K562 (cell line): ENCODE data around the gene CATSPER4. TPM values are rescaled to one million over a fixed set of nuclear protein-coding genes. Genes with fewer than 3 reads are reported as not detected.

ENCODE experiments used
- EP300 ChIP-seq: IDR thresholded peaks from 2 replicates; pipeline ENCODE4 v1.6.1; 2012; ENCODE audit warnings: low read length, improper control_type of control experiment
- IRF2 ChIP-seq: sonication (generic); formaldehyde crosslinking; IDR thresholded peaks from 2 replicates; pipeline ENCODE4 v1.8.1; 2022; ENCODE audit warnings: mild to moderate bottlenecking, missing genetic modification reagents
- MEIS2 ChIP-seq: fragments of 450-650 bp; IDR thresholded peaks from 2 replicates; pipeline ENCODE4 v1.6.1; 2014; ENCODE audit warnings: mild to moderate bottlenecking; ENCODE audit not compliant: partially characterized antibody
- MIER1 ChIP-seq: fragments of 450-650 bp; IDR thresholded peaks from 2 replicates; pipeline ENCODE4 v1.6.1; 2016; ENCODE audit warnings: antibody characterized with exemption, mild to moderate bottlenecking, low read depth
- REST ChIP-seq, 2 experiments: fragments of 450-650 bp; formaldehyde crosslinking in 1 of 2; IDR thresholded peaks; 2 replicates each; pipeline versions ENCODE4 v1.4.0 to v1.6.1; 2014 to 2020; ENCODE audit warnings: mild to moderate bottlenecking in 2 of 2, borderline replicate concordance in 1 of 2, low read depth in 1 of 2
- TAF15 ChIP-seq: fragments of 200-400 bp; formaldehyde crosslinking; IDR thresholded peaks from 2 replicates; pipeline ENCODE4 v1.6.1; 2017; ENCODE audit warnings: mild to moderate bottlenecking, low read depth, low read length, moderate library complexity
- TRIM28 ChIP-seq: fragments of 450-650 bp; IDR thresholded peaks from 2 replicates; pipeline ENCODE4 v1.6.1; 2017
- ZBTB11 ChIP-seq, 3 experiments: fragments of 200-800 bp in 1 of 3; fragments of 250-450 bp in 1 of 3; fragments of 450-650 bp in 1 of 3; sonication (Bioruptor Pico) in 1 of 3; sonication (Bioruptor generic) in 1 of 3; formaldehyde crosslinking in 1 of 3; IDR thresholded peaks; 2 replicates each; pipeline versions ENCODE4 v1.6.1 to v1.8.0; 2016 to 2022; ENCODE audit warnings: mild to moderate bottlenecking in 2 of 3, missing genetic modification characterization in 2 of 3, missing compliant biosample characterization in 1 of 3, moderate library complexity in 1 of 3
- ZNF655 ChIP-seq: fragments of 250-450 bp; sonication (Bioruptor Pico); IDR thresholded peaks from 2 replicates; pipeline ENCODE4 v1.5.0; 2021
- ZNF830 ChIP-seq: fragments of 250-450 bp; sonication (Bioruptor Pico); IDR thresholded peaks from 2 replicates; pipeline ENCODE4 v1.5.0; 2021; ENCODE audit warnings: mild to moderate bottlenecking
- ZZZ3 ChIP-seq: fragments of 450-650 bp; IDR thresholded peaks from 2 replicates; pipeline ENCODE4 v1.6.1; 2016; ENCODE audit warnings: antibody characterized with exemption, mild to moderate bottlenecking, moderate library complexity
- polyA plus RNA-seq, 8 experiments: library from polyadenylated mRNA; depleted of rRNA in 4 of 8; stranded (reverse) in 5 of 8; unstranded in 3 of 8; fragments of >200 nt; fragmentation: Nextera tagmentation in 2 of 8; fragmentation: Illumina TruSeq in 1 of 8; extraction: Ambion mirVana in 2 of 8; extraction: Trizol in 1 of 8; gene quantifications; 2 replicates each; pipeline versions ENCODE4 v1.2.1 to v1.2.3, GENCODE V29; 2011 to 2014; ENCODE audit warnings: inconsistent platforms in 1 of 8, missing spikeins in 1 of 8
- total RNA-seq, 7 experiments: library from RNA; depleted of rRNA in 6 of 7; stranded (reverse); fragments of >200 nt in 6 of 7; fragmentation: Illumina TruSeq in 2 of 7; extraction: Trizol in 2 of 7; gene quantifications; 2 replicates each; pipeline versions ENCODE4 v1.2.1 to v1.2.3, GENCODE V29; 2011 to 2021; ENCODE audit warnings: low replicate concordance in 1 of 7

Gene CATSPER4
- total and polyA plus RNA-seq, 9 of the 15 experiments (the other 6 are each of a cell fraction or from before 2014, with no cell fraction given) = 0.04 to 0.13 TPM; not detected in 7

GRCh38 chr1:26233903-26234643 is 43.7 kb downstream of the CATSPER4 start, which contains the start of gene CEP85 (continued):
- TF ChIP-seq ZBTB11 (CRISPR knock-in tag; IDR thresholded peaks at IDR 0.05) (0 out of 6 replicates have a peak, but pooled peaks of 1 of the 3 experiments have one; percentile 5), ZZZ3 (no peak), MEIS2 (peak; percentile 61), EP300 (peak; percentile 55), TAF15 (no peak), TRIM28 (no peak), MIER1 (no peak), ZNF655 (no peak), ZNF830 (CRISPR knock-in tag) (peak; percentile 58; the same call in 1 of the 2 replicates), REST (IDR thresholded peaks at IDR 0.05; ENCODE audit: borderline replicate concordance) (peak; percentile 84), REST (CRISPR knock-in tag; IDR thresholded peaks at IDR 0.05; ENCODE audit: low read depth) (peak; percentile 84), IRF2 (CRISPR knock-in tag) (no peak)
